ENCODE results near the gene CDH8. TPM values are rescaled to one million over a fixed set of nuclear protein-coding genes. Genes with fewer than 3 reads are reported as not detected.

Gene CDH8
- polyA plus RNA-seq, 2 of the 4 experiments (the other 2 are of a cell fraction) = 0.23 to 0.94 TPM

DNA sequence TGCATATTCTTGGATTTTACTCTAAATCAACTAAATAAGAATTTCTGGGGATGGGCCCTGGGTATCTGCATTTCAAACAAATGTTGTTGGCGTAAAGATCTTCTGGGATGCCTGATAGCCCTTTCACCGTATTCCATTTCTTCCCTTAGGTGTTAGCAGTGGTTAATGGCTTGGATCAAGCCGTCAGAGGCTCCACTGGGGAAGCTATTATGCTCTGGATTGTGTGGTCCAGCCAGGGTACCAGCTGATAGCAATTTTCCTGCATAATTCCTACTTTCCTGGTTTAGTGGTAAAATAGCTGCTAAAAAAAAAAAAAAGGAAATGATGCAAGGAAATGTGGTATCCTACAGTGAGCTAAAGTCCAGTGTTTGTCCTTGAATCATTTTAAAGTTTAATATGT, 365.1 kb downstream of the CDH8 start:
- Histone ChIP-seq H3K4me3 (no peak overlapping the region), H3K4me2 (no peak overlapping the region), H3K4me1 (no peaks in the 10 kb centered on the region), H3K9me3 (no peaks in the 10 kb centered on the region), H3K27ac (no peak overlapping the region)
- 0% methylated on average over 3 of the region's 3 CpGs for WGBS (ENCODE audit: missing lambda C conversion rate)
- ChIA-PET POLR2A (no interaction called here), CTCF (no interaction called here)
- FAIRE-seq (no peak), DNase-seq (ENCODE audit: low read depth in 1 of 2, low spot score in 1 of 2) (no peak), ATAC-seq (no peak)
- TF ChIP-seq JUNB (IDR thresholded peaks at IDR 0.05) = no peak
- TF ChIP-seq RFX5 (IDR thresholded peaks at IDR 0.05) = no peak
- TF ChIP-seq JUN (IDR thresholded peaks at IDR 0.05) = no peak
- TF ChIP-seq, protein P1, sequence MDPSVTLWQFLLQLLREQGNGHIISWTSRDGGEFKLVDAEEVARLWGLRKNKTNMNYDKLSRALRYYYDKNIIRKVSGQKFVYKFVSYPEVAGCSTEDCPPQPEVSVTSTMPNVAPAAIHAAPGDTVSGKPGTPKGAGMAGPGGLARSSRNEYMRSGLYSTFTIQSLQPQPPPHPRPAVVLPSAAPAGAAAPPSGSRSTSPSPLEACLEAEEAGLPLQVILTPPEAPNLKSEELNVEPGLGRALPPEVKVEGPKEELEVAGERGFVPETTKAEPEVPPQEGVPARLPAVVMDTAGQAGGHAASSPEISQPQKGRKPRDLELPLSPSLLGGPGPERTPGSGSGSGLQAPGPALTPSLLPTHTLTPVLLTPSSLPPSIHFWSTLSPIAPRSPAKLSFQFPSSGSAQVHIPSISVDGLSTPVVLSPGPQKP (IDR thresholded peaks at IDR 0.05; ENCODE audit: low read depth, low read length) = no peak
- TF ChIP-seq, protein P2, sequence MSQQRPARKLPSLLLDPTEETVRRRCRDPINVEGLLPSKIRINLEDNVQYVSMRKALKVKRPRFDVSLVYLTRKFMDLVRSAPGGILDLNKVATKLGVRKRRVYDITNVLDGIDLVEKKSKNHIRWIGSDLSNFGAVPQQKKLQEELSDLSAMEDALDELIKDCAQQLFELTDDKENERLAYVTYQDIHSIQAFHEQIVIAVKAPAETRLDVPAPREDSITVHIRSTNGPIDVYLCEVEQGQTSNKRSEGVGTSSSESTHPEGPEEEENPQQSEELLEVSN (IDR thresholded peaks at IDR 0.05; ENCODE audit: borderline replicate concordance, low read depth) = no peak
- no peak for TF ChIP-seq MYC (IDR thresholded peaks at IDR 0.05; ENCODE audit: borderline replicate concordance, low read length)
- TF ChIP-seq EHF (CRISPR knock-in tag; IDR thresholded peaks at IDR 0.05) = no peak
- TF ChIP-seq EP300 (IDR thresholded peaks at IDR 0.05) = no peak
- TF ChIP-seq, protein P3, sequence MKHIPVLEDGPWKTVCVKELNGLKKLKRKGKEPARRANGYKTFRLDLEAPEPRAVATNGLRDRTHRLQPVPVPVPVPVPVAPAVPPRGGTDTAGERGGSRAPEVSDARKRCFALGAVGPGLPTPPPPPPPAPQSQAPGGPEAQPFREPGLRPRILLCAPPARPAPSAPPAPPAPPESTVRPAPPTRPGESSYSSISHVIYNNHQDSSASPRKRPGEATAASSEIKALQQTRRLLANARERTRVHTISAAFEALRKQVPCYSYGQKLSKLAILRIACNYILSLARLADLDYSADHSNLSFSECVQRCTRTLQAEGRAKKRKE (CRISPR knock-in tag; IDR thresholded peaks at IDR 0.05; ENCODE audit: low read depth) = no peak
- TF ChIP-seq TFCP2L1 (CRISPR knock-in tag; IDR thresholded peaks at IDR 0.05) = no peak

DNA sequence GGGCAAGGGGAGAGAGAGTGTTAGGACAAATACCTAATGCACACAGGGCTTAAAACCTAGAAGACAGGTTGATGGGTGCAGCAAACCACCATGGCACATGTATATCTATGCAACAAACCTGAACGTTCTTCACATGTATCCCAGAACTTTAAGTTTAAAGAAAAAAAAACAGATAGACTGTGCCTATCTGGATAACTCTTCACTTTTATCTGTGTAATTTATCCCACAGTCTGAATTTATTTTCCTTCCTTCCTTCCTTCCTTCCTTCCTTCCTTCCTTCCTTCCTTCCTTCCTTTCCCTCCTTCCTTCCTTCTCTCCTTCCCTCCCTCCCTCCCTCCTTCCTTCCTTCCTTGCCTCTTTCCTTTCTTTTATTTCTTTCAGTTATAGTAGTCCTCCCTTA, 370.7 kb downstream of the CDH8 start:
- Histone ChIP-seq H3K27ac (no peak overlapping the region), H3K4me2 (no peak overlapping the region), H3K9me3 (no peaks in the 10 kb centered on the region), H3K4me1 (no peaks in the 10 kb centered on the region), H3K4me3 (no peak overlapping the region)
- TF ChIP-seq CEBPB (IDR thresholded peaks at IDR 0.05) = no peak
- TF ChIP-seq NR3C1 (IDR thresholded peaks at IDR 0.05) = no peak
- no peak for TF ChIP-seq CHD2 (IDR thresholded peaks at IDR 0.05; ENCODE audit: low read length, partially characterized antibody)
- no peak for TF ChIP-seq FOSB (CRISPR knock-in tag; IDR thresholded peaks at IDR 0.05)
- TF ChIP-seq, protein P1 (IDR thresholded peaks at IDR 0.05; ENCODE audit: low read depth, low read length) = no peak
- TF ChIP-seq, protein P4, sequence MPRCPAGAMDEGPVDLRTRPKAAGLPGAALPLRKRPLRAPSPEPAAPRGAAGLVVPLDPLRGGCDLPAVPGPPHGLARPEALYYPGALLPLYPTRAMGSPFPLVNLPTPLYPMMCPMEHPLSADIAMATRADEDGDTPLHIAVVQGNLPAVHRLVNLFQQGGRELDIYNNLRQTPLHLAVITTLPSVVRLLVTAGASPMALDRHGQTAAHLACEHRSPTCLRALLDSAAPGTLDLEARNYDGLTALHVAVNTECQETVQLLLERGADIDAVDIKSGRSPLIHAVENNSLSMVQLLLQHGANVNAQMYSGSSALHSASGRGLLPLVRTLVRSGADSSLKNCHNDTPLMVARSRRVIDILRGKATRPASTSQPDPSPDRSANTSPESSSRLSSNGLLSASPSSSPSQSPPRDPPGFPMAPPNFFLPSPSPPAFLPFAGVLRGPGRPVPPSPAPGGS (IDR thresholded peaks at IDR 0.05) = no peak
- TF ChIP-seq SREBF2 (IDR thresholded peaks at IDR 0.05) = no peak
- no peak for TF ChIP-seq BHLHE40 (IDR thresholded peaks at IDR 0.05; ENCODE audit: low read depth, low read length)
- no peak for TF ChIP-seq CBX2 (IDR thresholded peaks at IDR 0.05; ENCODE audit: borderline replicate concordance, low read depth)
- ATAC-seq (no peak), FAIRE-seq (no peak), DNase-seq (ENCODE audit: low read depth in 1 of 2, low spot score in 1 of 2) (no peak)
- WGBS (ENCODE audit: missing lambda C conversion rate) = 3% methylated on average over 1 of the region's 1 CpG
- ChIA-PET CTCF (no interaction called here), POLR2A (no interaction called here)

DNA sequence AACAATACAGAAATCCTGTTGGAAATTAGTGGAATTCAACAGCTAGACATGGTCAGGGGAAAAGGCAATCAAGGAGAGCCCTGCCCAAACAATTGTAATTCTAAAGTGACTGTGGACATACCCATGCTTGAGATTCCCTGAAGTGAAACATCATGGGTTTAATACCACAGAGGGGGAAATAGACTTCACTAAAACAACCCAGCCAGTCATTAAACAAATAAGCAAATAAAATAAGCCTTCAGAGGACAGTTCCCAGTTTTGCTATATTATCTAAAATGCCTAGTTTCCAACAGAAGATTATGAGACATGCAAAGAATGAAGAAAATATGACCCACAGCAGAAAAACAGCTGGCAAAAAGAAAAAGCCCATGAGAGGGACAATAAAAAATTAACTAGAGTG, 376.3 kb downstream of the CDH8 start:
- CTCF ChIA-PET = no interaction called here
- H3K9me3 ChIP-seq = no peaks in the 10 kb centered on the region
- H3K4me2 ChIP-seq = no peak overlapping the region
- POLR2A ChIA-PET = no interaction called here
- H3K27ac ChIP-seq = no peak overlapping the region
- no peak overlapping the region for H3K4me3 ChIP-seq
- DNase-seq (ENCODE audit: low read depth in 1 of 2, low spot score in 1 of 2) = no peak
- no peak for ATAC-seq
- FAIRE-seq = no peak
- no peaks in the 10 kb centered on the region for H3K4me1 ChIP-seq
- TF ChIP-seq, protein P5, sequence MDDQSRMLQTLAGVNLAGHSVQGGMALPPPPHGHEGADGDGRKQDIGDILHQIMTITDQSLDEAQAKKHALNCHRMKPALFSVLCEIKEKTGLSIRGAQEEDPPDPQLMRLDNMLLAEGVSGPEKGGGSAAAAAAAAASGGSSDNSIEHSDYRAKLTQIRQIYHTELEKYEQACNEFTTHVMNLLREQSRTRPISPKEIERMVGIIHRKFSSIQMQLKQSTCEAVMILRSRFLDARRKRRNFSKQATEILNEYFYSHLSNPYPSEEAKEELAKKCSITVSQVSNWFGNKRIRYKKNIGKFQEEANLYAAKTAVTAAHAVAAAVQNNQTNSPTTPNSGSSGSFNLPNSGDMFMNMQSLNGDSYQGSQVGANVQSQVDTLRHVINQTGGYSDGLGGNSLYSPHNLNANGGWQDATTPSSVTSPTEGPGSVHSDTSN (IDR thresholded peaks at IDR 0.05) = no peak
- TF ChIP-seq CBX8 (IDR thresholded peaks at IDR 0.05) = no peak
- TF ChIP-seq CBX2 (IDR thresholded peaks at IDR 0.05; ENCODE audit: borderline replicate concordance, low read depth) = no peak
- TF ChIP-seq, protein P6, sequence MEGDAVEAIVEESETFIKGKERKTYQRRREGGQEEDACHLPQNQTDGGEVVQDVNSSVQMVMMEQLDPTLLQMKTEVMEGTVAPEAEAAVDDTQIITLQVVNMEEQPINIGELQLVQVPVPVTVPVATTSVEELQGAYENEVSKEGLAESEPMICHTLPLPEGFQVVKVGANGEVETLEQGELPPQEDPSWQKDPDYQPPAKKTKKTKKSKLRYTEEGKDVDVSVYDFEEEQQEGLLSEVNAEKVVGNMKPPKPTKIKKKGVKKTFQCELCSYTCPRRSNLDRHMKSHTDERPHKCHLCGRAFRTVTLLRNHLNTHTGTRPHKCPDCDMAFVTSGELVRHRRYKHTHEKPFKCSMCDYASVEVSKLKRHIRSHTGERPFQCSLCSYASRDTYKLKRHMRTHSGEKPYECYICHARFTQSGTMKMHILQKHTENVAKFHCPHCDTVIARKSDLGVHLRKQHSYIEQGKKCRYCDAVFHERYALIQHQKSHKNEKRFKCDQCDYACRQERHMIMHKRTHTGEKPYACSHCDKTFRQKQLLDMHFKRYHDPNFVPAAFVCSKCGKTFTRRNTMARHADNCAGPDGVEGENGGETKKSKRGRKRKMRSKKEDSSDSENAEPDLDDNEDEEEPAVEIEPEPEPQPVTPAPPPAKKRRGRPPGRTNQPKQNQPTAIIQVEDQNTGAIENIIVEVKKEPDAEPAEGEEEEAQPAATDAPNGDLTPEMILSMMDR (IDR thresholded peaks at IDR 0.05) = no peak
- TF ChIP-seq ESRRA (IDR thresholded peaks at IDR 0.05; ENCODE audit: borderline replicate concordance, low read length) = no peak
- TF ChIP-seq, protein P7, sequence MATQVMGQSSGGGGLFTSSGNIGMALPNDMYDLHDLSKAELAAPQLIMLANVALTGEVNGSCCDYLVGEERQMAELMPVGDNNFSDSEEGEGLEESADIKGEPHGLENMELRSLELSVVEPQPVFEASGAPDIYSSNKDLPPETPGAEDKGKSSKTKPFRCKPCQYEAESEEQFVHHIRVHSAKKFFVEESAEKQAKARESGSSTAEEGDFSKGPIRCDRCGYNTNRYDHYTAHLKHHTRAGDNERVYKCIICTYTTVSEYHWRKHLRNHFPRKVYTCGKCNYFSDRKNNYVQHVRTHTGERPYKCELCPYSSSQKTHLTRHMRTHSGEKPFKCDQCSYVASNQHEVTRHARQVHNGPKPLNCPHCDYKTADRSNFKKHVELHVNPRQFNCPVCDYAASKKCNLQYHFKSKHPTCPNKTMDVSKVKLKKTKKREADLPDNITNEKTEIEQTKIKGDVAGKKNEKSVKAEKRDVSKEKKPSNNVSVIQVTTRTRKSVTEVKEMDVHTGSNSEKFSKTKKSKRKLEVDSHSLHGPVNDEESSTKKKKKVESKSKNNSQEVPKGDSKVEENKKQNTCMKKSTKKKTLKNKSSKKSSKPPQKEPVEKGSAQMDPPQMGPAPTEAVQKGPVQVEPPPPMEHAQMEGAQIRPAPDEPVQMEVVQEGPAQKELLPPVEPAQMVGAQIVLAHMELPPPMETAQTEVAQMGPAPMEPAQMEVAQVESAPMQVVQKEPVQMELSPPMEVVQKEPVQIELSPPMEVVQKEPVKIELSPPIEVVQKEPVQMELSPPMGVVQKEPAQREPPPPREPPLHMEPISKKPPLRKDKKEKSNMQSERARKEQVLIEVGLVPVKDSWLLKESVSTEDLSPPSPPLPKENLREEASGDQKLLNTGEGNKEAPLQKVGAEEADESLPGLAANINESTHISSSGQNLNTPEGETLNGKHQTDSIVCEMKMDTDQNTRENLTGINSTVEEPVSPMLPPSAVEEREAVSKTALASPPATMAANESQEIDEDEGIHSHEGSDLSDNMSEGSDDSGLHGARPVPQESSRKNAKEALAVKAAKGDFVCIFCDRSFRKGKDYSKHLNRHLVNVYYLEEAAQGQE (IDR thresholded peaks at IDR 0.05) = no peak
